Measurements from ENCODE around the gene CAV3. TPM values are rescaled to one million over a fixed set of nuclear protein-coding genes. Genes with fewer than 3 reads are reported as not detected.

CAV3 gene
- total RNA-seq, 8 experiments from 2014 or later = 0.25 to 0.77 (median 0.46) TPM; not detected in 4

DNA sequence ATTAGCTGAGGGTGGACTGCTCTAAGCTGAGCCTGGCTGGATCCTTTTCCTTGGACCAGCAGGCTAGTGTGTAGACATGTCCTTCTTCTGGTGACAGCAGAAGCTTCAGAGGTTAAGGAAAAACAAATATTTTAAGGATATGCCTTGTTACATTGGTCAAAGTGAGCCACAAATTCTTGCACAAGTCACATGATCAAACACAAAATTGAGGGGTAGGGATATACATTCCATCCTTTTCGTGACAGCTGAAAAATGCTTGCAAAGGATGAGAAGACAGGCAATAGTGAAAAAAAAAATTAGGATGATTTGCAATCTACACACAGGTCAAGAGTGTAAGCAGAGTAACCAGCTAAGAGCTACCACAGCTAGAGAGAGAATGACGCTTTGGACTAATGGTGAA lies 56.9 kb downstream of the CAV3 start:
- no peak for ATAC-seq (replicated peaks in 6 of 8)
- WGBS, 10 experiments = 67 to 100% (median 80%) methylated on average over 1 to 2 of the region's 2 CpGs; no CpG with 5 or more reads in 1 of the 10 experiments
- in situ Hi-C loops (cut with MboI; ENCODE audit: low pct_unique_long_range_greater_than_20kb in 2 of 9, low sequenced_read_pairs in 9 of 9, unreplicated experiment in 9 of 9) = loop anchor here in 1 of 9 experiments (25.0 kb wide), 1 partner anchor 147 kb away; no protein-coding TSS in a partner anchor
- H3K4me1 ChIP-seq (replicated peaks in 1 of 2) = no peaks in the 10 kb centered on the region
- H3K27ac ChIP-seq = no peak overlapping the region
- H3K4me3 ChIP-seq = no peak overlapping the region

GRCh38 chr3:8793242-8793641 lies 59.6 kb downstream of the CAV3 start:
- WGBS, 10 experiments = 8 to 75% (median 40%) methylated on average over 1 to 5 of the region's 7 CpGs; no CpG with 5 or more reads in 3 of the 10 experiments
- H3K4me1 ChIP-seq (replicated peaks in 1 of 2) = no peaks in the 10 kb centered on the region
- peak in 3 of 8 experiments; percentile 31 to 99 (median 75) for ATAC-seq (replicated peaks in 6 of 8)
- H3K4me3 ChIP-seq = no peak overlapping the region
- in situ Hi-C loops (cut with MboI; ENCODE audit: low pct_unique_long_range_greater_than_20kb in 2 of 9, low sequenced_read_pairs in 9 of 9, unreplicated experiment in 9 of 9) = loop anchor here in 1 of 9 experiments (25.0 kb wide), 1 partner anchor 144 kb away; no protein-coding TSS in a partner anchor
- H3K27ac ChIP-seq = no peak overlapping the region

DNA sequence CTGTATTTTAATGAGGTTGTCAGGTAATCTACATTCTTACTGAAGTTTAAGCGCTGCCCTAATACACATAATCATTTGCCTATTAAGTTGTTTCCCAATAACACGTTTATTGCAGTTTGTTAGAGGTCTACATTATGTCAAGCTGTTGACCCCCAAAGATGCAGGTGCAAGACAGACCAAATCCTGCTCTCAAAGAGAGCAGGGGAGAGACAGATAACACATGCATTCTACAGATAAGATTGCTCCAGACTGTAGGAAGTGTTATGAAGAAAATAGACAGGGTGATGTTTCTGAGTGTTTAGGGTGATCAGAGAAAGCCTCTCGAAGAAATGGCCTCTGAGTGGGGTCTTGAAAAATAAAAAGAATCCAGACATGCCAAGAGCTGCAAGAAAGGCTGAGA lies 60.6 kb downstream of the CAV3 start:
- no peak overlapping the region for H3K27ac ChIP-seq
- H3K4me3 ChIP-seq = no peak overlapping the region
- in situ Hi-C loops (cut with MboI; ENCODE audit: low pct_unique_long_range_greater_than_20kb in 2 of 9, low sequenced_read_pairs in 9 of 9, unreplicated experiment in 9 of 9) = loop anchor here in 1 of 9 experiments (25.0 kb wide), 1 partner anchor 143 kb away; no protein-coding TSS in a partner anchor
- no peaks in the 10 kb centered on the region for H3K4me1 ChIP-seq (replicated peaks in 1 of 2)
- no peak for ATAC-seq (replicated peaks in 6 of 8)
- 43 to 100% (median 89%) methylated on average over 1 to 3 of the region's 3 CpGs; no CpG with 5 or more reads in 1 of the 10 experiments for WGBS, 10 experiments

Other genes starting within 250 kb of the CAV3 start
- 10 to 100 TPM in 3 of 8 experiments, 1 to 10 TPM in 5; 1.8 to 57.1 (median 5.3) TPM for gene LMCD1, start 232.0 kb upstream of the CAV3 start, total RNA-seq
- gene SSUH2, start 89.0 kb upstream of the CAV3 start, total RNA-seq = 1 to 10 TPM in 1 of 8 experiments, under 1 TPM in 7; 0.16 to 1.3 (median 0.37) TPM
- 1 to 10 TPM in 3 of 8 experiments, under 1 TPM in 5; 0.41 to 2.1 (median 0.85) TPM for gene OXTR, start 35.8 kb downstream of the CAV3 start, total RNA-seq
- gene RAD18, start 229.7 kb downstream of the CAV3 start, total RNA-seq = 10 to 100 TPM in 4 of 8 experiments, 1 to 10 TPM in 4; 3.7 to 21.6 (median 7.0) TPM

Measured in motor neuron (in vitro differentiated cells).